SH-SY5Y (cell line): Measurements from ENCODE around the gene DSC2.

Source experiments
- GATA2 ChIP-seq: IDR thresholded peaks from 2 replicates; pipeline ENCODE4 v1.6.1; 2011; ENCODE audit warnings: mild to moderate bottlenecking, low read depth, low read length
- GATA3 ChIP-seq: IDR thresholded peaks from 2 replicates; pipeline ENCODE4 v1.6.1; 2011; ENCODE audit warnings: low read depth, mild to moderate bottlenecking, low read length, moderate library complexity

- TF ChIP-seq GATA2 (no peak), GATA3 (no peak)
Measured at GRCh38 chr18:31102941-31103340, 720 bp upstream of the DSC2 start.
